Urinary bladder (tissue), 4 donors: ENCODE results near the gene SLC9A9. TPM values are rescaled to one million over a fixed set of nuclear protein-coding genes. Genes with fewer than 3 reads are reported as not detected.

Experiments used
- DNase-seq: peaks from one replicate; pipeline ENCODE4 v3.0.0-alpha.2; 2015; ENCODE audit errors: extremely low spot score
- H3K27ac ChIP-seq: one replicate; pipeline ENCODE4 v1.5.1; 2013; ENCODE audit warnings: low read depth, mild to moderate bottlenecking, moderate library complexity
- H3K36me3 ChIP-seq: one replicate; pipeline ENCODE4 v1.6.1; 2013; ENCODE audit warnings: mild to moderate bottlenecking, moderate library complexity; ENCODE audit not compliant: insufficient read depth
- H3K4me1 ChIP-seq: one replicate; pipeline ENCODE4 v1.6.1; 2013; ENCODE audit warnings: mild to moderate bottlenecking, moderate library complexity; ENCODE audit not compliant: insufficient read depth
- H3K4me3 ChIP-seq: one replicate; pipeline ENCODE4 v1.5.1; 2013; ENCODE audit warnings: low read depth, low read length
- WGBS: extraction: QIAGEN DNeasy Blood & Tissue Kit; methylation state at CpG from one replicate; pipeline ENCODE4 v1.1.7; 2013; 5-methylcytosine and 5-hydroxymethylcytosine counted together
- polyA plus RNA-seq: library from polyadenylated mRNA; stranded (reverse); fragments of 200-250 nt; gene quantifications from one replicate; pipeline ENCODE4 v1.2.3, GENCODE V29; 2013
- total RNA-seq: library from RNA; depleted of rRNA; stranded (reverse); fragments of >200 nt; gene quantifications from one replicate; pipeline ENCODE4 v1.2.3, GENCODE V29; 2014
- donor health status: healthy with polysubstance abuse.
- donor health status: healthy.

The SLC9A9 gene
- total and polyA plus RNA-seq, 2 donors: 28.7 to 46.2 TPM

- no peak for DNase-seq
Measured at GRCh38 chr3:143590660-143591059, 257.6 kb downstream of the SLC9A9 start.

DNA sequence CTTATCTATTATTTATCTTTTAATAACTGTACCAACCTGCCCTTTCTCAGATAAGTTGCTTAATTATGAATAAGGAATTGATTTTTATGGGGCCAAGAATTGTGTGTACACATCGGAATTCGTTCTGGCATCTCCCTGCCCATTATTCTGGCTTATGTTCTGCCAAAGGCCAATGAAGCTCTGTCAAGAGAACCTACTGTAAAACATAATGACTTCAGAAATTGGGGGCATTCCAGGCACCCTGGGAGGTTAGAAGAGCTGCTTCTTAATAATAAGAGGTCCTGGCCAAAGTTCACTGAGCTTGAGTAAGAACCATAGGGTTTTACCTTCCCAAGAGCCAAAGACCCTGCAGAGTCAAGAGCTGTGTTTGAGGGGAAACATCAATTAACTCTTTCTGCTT lies 261.7 kb downstream of the SLC9A9 start:
- 44% methylated on average over 2 of the region's 2 CpGs for WGBS
- Histone ChIP-seq H3K4me1 (no peaks in the 10 kb centered on the region), H3K4me3 (no peak overlapping the region), H3K27ac (no peak overlapping the region), H3K36me3 (no peaks in the 10 kb centered on the region)
- no peak for DNase-seq

More at GRCh38 chr3:143590660-143591059, 257.6 kb downstream of the SLC9A9 start:
- Histone ChIP-seq H3K36me3 (no peaks in the 10 kb centered on the region), H3K4me1 (no peaks in the 10 kb centered on the region), H3K27ac (no peak overlapping the region), H3K4me3 (no peak overlapping the region)
- WGBS: 77% methylated on average over 3 of the region's 3 CpGs

- WGBS: 81% methylated on average over 4 of the region's 4 CpGs
- Histone ChIP-seq H3K36me3 (no peaks in the 10 kb centered on the region), H3K4me1 (no peaks in the 10 kb centered on the region), H3K27ac (no peak overlapping the region), H3K4me3 (no peak overlapping the region)
- no peak for DNase-seq
Measured at GRCh38 chr3:143585720-143586456, 262.4 kb downstream of the SLC9A9 start.

GRCh38 chr3:143584474-143584873 lies 263.8 kb downstream of the SLC9A9 start:
- Histone ChIP-seq H3K4me3 (no peak overlapping the region), H3K4me1 (no peaks in the 10 kb centered on the region), H3K36me3 (no peaks in the 10 kb centered on the region), H3K27ac (no peak overlapping the region)
- WGBS: 88% methylated on average over 1 of the region's 1 CpG
- no peak for DNase-seq

DNA sequence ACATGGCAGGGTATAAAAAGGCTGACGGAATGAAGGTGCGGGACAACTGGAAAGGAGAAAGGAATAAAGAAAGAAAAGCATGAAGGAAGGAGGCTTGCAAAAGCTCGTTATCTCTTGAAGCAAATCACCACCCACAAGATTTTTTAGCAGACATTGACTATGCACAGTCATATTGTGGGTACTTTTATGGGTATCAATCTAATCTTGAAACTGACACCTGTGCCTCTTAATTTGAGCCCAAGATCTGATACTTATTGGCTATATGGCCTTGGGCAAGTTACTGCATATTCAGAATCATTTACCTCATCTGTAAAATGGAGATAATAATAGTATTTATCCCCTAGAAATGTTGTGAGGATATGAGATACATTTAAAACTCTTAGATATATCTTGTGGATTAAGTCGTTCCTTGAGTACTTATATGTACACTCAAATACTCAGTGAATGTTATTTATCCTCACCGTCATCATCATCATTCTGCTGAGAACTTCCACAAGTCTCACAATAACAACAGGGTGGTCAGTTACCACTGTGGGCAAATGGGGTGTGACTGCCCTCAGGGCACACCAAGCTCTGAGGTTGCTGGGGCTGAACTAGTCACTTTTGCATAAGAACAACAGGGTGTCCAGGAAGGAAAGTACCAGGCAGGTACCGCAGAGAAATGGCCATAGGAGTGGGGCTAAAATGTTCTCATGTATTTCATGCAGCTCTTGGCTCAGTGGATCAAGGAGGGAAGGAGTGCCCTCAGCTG lies 266.1 kb downstream of the SLC9A9 start:
- Histone ChIP-seq H3K4me3 (no peak overlapping the region), H3K4me1 (no peaks in the 10 kb centered on the region), H3K27ac (no peak overlapping the region), H3K36me3 (no peaks in the 10 kb centered on the region)
- 96% methylated on average over 6 of the region's 6 CpGs for WGBS
- DNase-seq: no peak

DNA sequence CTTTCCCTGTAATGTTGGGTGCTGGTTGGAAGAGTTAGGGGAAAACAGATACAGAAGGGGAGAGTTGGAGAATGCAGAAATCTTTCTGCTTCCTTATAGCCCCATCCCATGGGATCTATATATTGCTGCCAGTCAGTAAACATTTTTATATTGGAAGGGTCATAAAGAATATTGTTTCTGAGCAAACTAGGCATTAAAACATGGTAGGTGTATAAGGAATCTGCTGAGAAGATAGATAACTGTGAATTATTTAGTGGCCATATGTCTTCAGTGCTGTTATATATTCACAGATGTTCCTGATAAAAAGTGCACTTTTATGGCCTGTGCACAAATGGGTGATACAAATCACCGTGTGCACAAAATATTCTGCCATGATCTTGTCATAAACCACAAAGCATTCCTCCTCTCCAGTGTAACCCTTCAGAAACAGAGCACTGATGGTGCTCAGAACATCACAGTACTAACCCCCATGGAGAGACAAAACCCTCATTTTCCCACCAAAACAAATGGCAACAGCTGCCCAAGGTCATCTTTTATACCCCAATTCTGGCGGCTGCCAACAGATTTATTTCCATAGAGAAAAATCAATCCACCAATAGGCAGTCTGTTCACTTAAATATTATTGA lies 269.3 kb downstream of the SLC9A9 start:
- WGBS: 70% methylated on average over 2 of the region's 2 CpGs

DNA sequence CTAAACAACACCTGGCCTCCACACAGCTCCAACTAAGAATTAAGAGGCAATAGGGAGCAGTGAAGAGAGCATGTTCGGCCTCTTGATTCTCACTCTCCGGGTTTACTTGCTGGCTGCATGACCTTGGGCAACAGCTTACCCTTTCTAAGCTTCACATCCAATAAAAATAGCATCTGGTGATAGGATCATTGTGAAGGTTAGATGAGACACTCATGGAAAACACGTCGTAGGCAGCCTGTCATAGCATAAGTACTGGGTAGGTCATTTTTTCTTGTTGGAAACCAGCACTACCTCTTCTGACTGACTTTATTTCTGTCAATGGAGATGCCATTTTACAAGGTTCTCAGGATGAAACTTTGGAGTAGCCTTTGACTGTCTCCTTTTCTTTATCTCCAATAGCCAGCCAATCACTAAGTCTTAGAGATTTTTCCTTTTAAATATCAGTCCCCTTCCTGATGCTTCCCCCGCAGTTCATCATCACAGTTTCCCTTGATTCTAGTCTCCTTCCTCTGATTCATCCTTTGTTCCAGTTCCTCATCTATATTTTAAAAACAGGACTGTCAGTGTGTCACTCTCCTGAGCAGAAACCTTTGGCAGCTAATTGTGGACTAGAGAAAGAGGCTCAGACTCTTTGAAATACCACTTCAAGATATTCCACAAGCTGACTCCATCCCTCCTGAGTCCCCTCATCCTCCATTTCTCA lies 271.5 kb downstream of the SLC9A9 start:
- 91% methylated on average over 5 of the region's 5 CpGs for WGBS
- Histone ChIP-seq H3K27ac (no peak overlapping the region), H3K4me1 (no peaks in the 10 kb centered on the region), H3K36me3 (no peaks in the 10 kb centered on the region), H3K4me3 (no peak overlapping the region)
- DNase-seq: no peak

More for the DNA sequence above, 269.3 kb downstream of the SLC9A9 start:
- Histone ChIP-seq H3K36me3 (no peaks in the 10 kb centered on the region), H3K4me3 (no peak overlapping the region), H3K27ac (no peak overlapping the region), H3K4me1 (no peaks in the 10 kb centered on the region)
- DNase-seq: no peak

DNA sequence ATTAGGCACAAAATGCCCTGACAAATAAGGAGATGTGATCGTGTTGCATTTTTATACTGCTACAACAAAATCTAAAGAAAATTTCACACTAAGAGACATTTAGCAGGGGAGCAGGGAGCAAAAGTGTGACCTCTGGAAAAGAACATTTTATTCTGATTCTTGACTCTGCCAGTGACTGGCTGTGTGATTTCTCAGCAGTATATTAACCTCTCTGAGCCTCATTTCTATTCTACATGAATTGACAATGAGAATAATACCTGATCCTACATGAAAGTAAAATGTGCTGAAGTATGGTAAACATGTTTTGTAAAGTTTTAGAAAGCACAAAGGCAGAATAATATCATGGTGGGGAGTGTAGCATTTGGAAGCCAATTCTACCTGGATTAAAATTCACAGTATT lies 273.3 kb downstream of the SLC9A9 start:
- no peak overlapping the region for H3K4me3 ChIP-seq
- H3K27ac ChIP-seq: no peak overlapping the region
- H3K4me1 ChIP-seq: no peaks in the 10 kb centered on the region
- WGBS: 95% methylated on average over 1 of the region's 1 CpG
- peaks cover 2% of the 10 kb centered on the region for H3K36me3 ChIP-seq
- DNase-seq: no peak

GRCh38 chr3:143573610-143574303 lies 274.5 kb downstream of the SLC9A9 start:
- 88% methylated on average over 8 of the region's 8 CpGs for WGBS
- no peak for DNase-seq
- Histone ChIP-seq H3K36me3 (peaks cover 2% of the 10 kb centered on the region), H3K27ac (no peak overlapping the region), H3K4me1 (no peaks in the 10 kb centered on the region), H3K4me3 (no peak overlapping the region)

GRCh38 chr3:143571548-143571947 lies 276.7 kb downstream of the SLC9A9 start:
- peaks cover 2% of the 10 kb centered on the region for H3K36me3 ChIP-seq
- H3K4me1 ChIP-seq: no peaks in the 10 kb centered on the region
- no peak overlapping the region for H3K27ac ChIP-seq
- DNase-seq: no peak
- 83% methylated on average over 1 of the region's 1 CpG for whole genome bisulfite sequencing
- no peak overlapping the region for H3K4me3 ChIP-seq

GRCh38 chr3:143567823-143568222 lies 280.4 kb downstream of the SLC9A9 start:
- no peak overlapping the region for H3K4me3 ChIP-seq
- DNase-seq: no peak
- H3K36me3 ChIP-seq: peaks cover 2% of the 10 kb centered on the region
- H3K27ac ChIP-seq: no peak overlapping the region
- 60% methylated on average over 2 of the region's 2 CpGs for WGBS
- H3K4me1 ChIP-seq: no peaks in the 10 kb centered on the region

GRCh38 chr3:143565951-143566350 lies 282.3 kb downstream of the SLC9A9 start:
- Histone ChIP-seq H3K36me3 (peaks cover under 1% of the 10 kb centered on the region), H3K4me1 (no peaks in the 10 kb centered on the region), H3K4me3 (no peak overlapping the region), H3K27ac (no peak overlapping the region)
- no peak for DNase-seq

GRCh38 chr3:143563786-143564185 lies 284.5 kb downstream of the SLC9A9 start:
- Histone ChIP-seq H3K27ac (no peak overlapping the region), H3K36me3 (no peaks in the 10 kb centered on the region), H3K4me1 (no peaks in the 10 kb centered on the region), H3K4me3 (no peak overlapping the region)
- WGBS: 81% methylated on average over 3 of the region's 3 CpGs
- DNase-seq: no peak
